ENCODE data around the gene CENPF. TPM values are rescaled to one million over a fixed set of nuclear protein-coding genes. Genes with fewer than 3 reads are reported as not detected.

Gene CENPF
- polyA plus RNA-seq, 1 donor from 2014 or later = 5.4 TPM

DNA sequence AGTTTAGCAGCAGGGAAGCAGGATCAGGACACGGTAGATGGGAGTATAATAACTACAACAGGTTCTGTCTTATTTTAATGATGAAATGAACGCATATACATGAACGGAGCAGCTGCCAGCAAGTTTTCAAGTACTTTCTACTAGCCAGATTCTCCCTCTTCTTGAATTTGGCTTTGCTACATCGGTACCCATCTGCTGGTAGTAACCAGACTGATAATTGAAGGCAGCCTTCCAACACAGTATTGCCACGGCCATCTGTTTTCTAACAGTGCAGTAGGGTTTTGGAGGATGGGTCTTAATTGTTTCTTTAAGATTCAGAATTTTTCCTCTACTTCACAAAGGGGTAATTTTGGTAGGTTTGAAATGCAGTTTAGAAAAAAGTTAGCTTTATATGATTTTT, 33.4 kb downstream of the CENPF start:
- no peaks in the 10 kb centered on the region for H3K9me3 ChIP-seq (ENCODE audit: low read length)
- H3K36me3 ChIP-seq (ENCODE audit: insufficient read depth, low read length) = no peaks in the 10 kb centered on the region
- H3K4me2 ChIP-seq (ENCODE audit: low read length) = no peak overlapping the region
- H4K20me1 ChIP-seq (ENCODE audit: insufficient read depth) = no peaks in the 10 kb centered on the region
- H3K79me2 ChIP-seq (replicated peaks; ENCODE audit: insufficient read depth, low read length) = no peaks in the 10 kb centered on the region
- H3K4me3 ChIP-seq (ENCODE audit: low read length) = no peak overlapping the region
- H2AFZ ChIP-seq (ENCODE audit: low read depth, low read length) = no peak overlapping the region
- H3K27me3 ChIP-seq (ENCODE audit: insufficient read depth, low read depth, low read length) = no peaks in the 10 kb centered on the region
- TF ChIP-seq TAF1 (IDR thresholded peaks at IDR 0.05; ENCODE audit: low read depth) (no peak), SMC3 (conservative IDR thresholded peaks at IDR 0.05; ENCODE audit: poor library complexity) (no peak)
- no peak overlapping the region for H3K9ac ChIP-seq (ENCODE audit: low read length)
- no peaks in the 10 kb centered on the region for H3F3A ChIP-seq (ENCODE audit: insufficient read depth, low read length, poor library complexity, severe bottlenecking)
- no peaks in the 10 kb centered on the region for H3K9me2 ChIP-seq (ENCODE audit: insufficient read depth, low read length)
- H3K27ac ChIP-seq (ENCODE audit: low read length) = no peak overlapping the region

DNA sequence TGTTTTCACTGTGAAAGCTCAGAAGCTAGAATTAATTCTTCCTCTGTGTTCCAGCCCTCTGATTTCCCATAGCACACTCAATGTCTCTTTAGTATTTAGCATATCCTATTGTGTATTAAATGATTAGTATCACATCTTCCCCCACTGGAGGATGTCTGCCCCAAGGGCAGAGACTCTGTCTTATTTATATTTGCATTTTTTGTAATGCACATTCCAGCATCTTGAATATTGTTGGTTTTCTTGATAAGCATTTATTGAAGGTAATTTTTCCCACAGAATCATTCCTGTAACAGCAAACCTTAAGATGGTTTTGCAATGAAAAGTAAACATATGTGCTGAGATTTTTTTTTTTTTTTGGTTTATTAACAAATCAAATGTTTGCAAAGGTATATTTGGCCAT, 34.1 kb downstream of the CENPF start:
- no peaks in the 10 kb centered on the region for H3F3A ChIP-seq (ENCODE audit: insufficient read depth, low read length, poor library complexity, severe bottlenecking)
- H3K4me2 ChIP-seq (ENCODE audit: low read length) = no peak overlapping the region
- no peaks in the 10 kb centered on the region for H3K9me2 ChIP-seq (ENCODE audit: insufficient read depth, low read length)
- H3K9me3 ChIP-seq (ENCODE audit: low read length) = no peaks in the 10 kb centered on the region
- no peak overlapping the region for H3K4me3 ChIP-seq (ENCODE audit: low read length)
- TF ChIP-seq EZH2 (IDR thresholded peaks at IDR 0.05; ENCODE audit: borderline replicate concordance, insufficient read depth, low read length, poor library complexity, severe bottlenecking) (no peak), RAD21 (conservative IDR thresholded peaks at IDR 0.05) (no peak), POLR2AphosphoS5 (IDR thresholded peaks at IDR 0.05) (no peak), SMC3 (conservative IDR thresholded peaks at IDR 0.05; ENCODE audit: poor library complexity) (no peak), TAF1 (IDR thresholded peaks at IDR 0.05; ENCODE audit: low read depth) (no peak), EP300 (conservative IDR thresholded peaks at IDR 0.05; ENCODE audit: poor library complexity, severe bottlenecking) (no peak), MXI1 (conservative IDR thresholded peaks at IDR 0.05; ENCODE audit: poor library complexity, severe bottlenecking) (no peak)
- TF ChIP-seq, protein P1, sequence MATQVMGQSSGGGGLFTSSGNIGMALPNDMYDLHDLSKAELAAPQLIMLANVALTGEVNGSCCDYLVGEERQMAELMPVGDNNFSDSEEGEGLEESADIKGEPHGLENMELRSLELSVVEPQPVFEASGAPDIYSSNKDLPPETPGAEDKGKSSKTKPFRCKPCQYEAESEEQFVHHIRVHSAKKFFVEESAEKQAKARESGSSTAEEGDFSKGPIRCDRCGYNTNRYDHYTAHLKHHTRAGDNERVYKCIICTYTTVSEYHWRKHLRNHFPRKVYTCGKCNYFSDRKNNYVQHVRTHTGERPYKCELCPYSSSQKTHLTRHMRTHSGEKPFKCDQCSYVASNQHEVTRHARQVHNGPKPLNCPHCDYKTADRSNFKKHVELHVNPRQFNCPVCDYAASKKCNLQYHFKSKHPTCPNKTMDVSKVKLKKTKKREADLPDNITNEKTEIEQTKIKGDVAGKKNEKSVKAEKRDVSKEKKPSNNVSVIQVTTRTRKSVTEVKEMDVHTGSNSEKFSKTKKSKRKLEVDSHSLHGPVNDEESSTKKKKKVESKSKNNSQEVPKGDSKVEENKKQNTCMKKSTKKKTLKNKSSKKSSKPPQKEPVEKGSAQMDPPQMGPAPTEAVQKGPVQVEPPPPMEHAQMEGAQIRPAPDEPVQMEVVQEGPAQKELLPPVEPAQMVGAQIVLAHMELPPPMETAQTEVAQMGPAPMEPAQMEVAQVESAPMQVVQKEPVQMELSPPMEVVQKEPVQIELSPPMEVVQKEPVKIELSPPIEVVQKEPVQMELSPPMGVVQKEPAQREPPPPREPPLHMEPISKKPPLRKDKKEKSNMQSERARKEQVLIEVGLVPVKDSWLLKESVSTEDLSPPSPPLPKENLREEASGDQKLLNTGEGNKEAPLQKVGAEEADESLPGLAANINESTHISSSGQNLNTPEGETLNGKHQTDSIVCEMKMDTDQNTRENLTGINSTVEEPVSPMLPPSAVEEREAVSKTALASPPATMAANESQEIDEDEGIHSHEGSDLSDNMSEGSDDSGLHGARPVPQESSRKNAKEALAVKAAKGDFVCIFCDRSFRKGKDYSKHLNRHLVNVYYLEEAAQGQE (IDR thresholded peaks at IDR 0.05; ENCODE audit: borderline replicate concordance) = no peak
- TF ChIP-seq, protein P2, sequence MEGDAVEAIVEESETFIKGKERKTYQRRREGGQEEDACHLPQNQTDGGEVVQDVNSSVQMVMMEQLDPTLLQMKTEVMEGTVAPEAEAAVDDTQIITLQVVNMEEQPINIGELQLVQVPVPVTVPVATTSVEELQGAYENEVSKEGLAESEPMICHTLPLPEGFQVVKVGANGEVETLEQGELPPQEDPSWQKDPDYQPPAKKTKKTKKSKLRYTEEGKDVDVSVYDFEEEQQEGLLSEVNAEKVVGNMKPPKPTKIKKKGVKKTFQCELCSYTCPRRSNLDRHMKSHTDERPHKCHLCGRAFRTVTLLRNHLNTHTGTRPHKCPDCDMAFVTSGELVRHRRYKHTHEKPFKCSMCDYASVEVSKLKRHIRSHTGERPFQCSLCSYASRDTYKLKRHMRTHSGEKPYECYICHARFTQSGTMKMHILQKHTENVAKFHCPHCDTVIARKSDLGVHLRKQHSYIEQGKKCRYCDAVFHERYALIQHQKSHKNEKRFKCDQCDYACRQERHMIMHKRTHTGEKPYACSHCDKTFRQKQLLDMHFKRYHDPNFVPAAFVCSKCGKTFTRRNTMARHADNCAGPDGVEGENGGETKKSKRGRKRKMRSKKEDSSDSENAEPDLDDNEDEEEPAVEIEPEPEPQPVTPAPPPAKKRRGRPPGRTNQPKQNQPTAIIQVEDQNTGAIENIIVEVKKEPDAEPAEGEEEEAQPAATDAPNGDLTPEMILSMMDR (IDR thresholded peaks at IDR 0.05; ENCODE audit: poor library complexity, severe bottlenecking) = no peak
- H2AFZ ChIP-seq (ENCODE audit: low read depth, low read length) = no peak overlapping the region
- no peaks in the 10 kb centered on the region for H3K27me3 ChIP-seq (ENCODE audit: insufficient read depth, low read depth, low read length)
- H4K20me1 ChIP-seq (ENCODE audit: insufficient read depth) = no peaks in the 10 kb centered on the region
- no peak overlapping the region for H3K9ac ChIP-seq (ENCODE audit: low read length)
- no peak overlapping the region for H3K27ac ChIP-seq (ENCODE audit: low read length)
- no peaks in the 10 kb centered on the region for H3K36me3 ChIP-seq (ENCODE audit: insufficient read depth, low read length)
- no peaks in the 10 kb centered on the region for H3K79me2 ChIP-seq (replicated peaks; ENCODE audit: insufficient read depth, low read length)

Measured in neural cell (in vitro differentiated cells).